Neural crest cell (in vitro differentiated cells): ENCODE measurements around the gene RNF19B. TPM values are rescaled to one million over a fixed set of nuclear protein-coding genes. Genes with fewer than 3 reads are reported as not detected.
A peak's percentile ranks its signal among the peaks of the same experiment; 100 is the strongest.

ENCODE experiments used
- DNase-seq: peaks from one replicate; pipeline ENCODE4 v3.0.0; 2021; ENCODE audit warnings: low read depth, mixed read lengths, low spot score
- H3K27ac Mint-ChIP-seq: one replicate; pipeline ENCODE4 v1.8.0; 2021; ENCODE audit warnings: mild to moderate bottlenecking, mixed read lengths; ENCODE audit not compliant: unreplicated experiment
- H3K27me3 Mint-ChIP-seq: 2 replicates; pipeline ENCODE4 v1.8.0; 2021; ENCODE audit warnings: low read depth, mild to moderate bottlenecking, mixed read lengths
- H3K36me3 Mint-ChIP-seq: 2 replicates; pipeline ENCODE4 v1.8.0; 2021; ENCODE audit warnings: low read depth, mild to moderate bottlenecking, mixed read lengths
- H3K4me1 Mint-ChIP-seq: 2 replicates; pipeline ENCODE4 v1.8.0; 2021; ENCODE audit warnings: mixed read lengths
- H3K4me3 Mint-ChIP-seq: one replicate; pipeline ENCODE4 v1.8.0; 2021; ENCODE audit warnings: mild to moderate bottlenecking, mixed read lengths
- H3K9me3 Mint-ChIP-seq: 2 replicates; pipeline ENCODE4 v1.8.0; 2021; ENCODE audit warnings: mixed read lengths
- CTCF ChIP-seq: fragments of 200-600 bp; sonication (generic); conservative IDR thresholded peaks from 2 replicates; pipeline ENCODE4 v1.5.0; 2021; ENCODE audit warnings: antibody characterized with exemption, mild to moderate bottlenecking
- total RNA-seq: library from RNA; stranded (reverse); gene quantifications from 2 replicates; pipeline ENCODE4 v1.2.1, GENCODE V29; 2021

Gene RNF19B
- total RNA-seq, 1 donor from 2014 or later: 14.9 TPM

- H3K36me3 Mint-ChIP-seq: peaks cover 5% of the 10 kb centered on the region
Measured at GRCh38 chr1:33008051-33008914, 43.7 kb upstream of the RNF19B start.

GRCh38 chr1:33007190-33008050 is 42.8 kb upstream of the RNF19B start:
- DNase-seq: no peak
- no peak overlapping the region for H3K27ac Mint-ChIP-seq
- peak; percentile 61 for TF ChIP-seq CTCF
- peaks cover 3% of the 10 kb centered on the region for H3K36me3 Mint-ChIP-seq
- no peaks in the 10 kb centered on the region for H3K9me3 Mint-ChIP-seq
- H3K27me3 Mint-ChIP-seq: no peaks in the 10 kb centered on the region
- no peak overlapping the region for H3K4me3 Mint-ChIP-seq
- H3K4me1 Mint-ChIP-seq: peaks cover 25% of the 10 kb centered on the region

More at GRCh38 chr1:33008051-33008914, 43.7 kb upstream of the RNF19B start:
- TF ChIP-seq CTCF: no peak
- no peak overlapping the region for H3K27ac Mint-ChIP-seq
- no peaks in the 10 kb centered on the region for H3K27me3 Mint-ChIP-seq
- H3K4me3 Mint-ChIP-seq: no peak overlapping the region
- no peaks in the 10 kb centered on the region for H3K9me3 Mint-ChIP-seq
- H3K4me1 Mint-ChIP-seq: peaks cover 25% of the 10 kb centered on the region
- DNase-seq: no peak

- Mint-ChIP-seq H3K36me3 (peaks cover 3% of the 10 kb centered on the region), H3K27me3 (no peaks in the 10 kb centered on the region), H3K27ac (no peak overlapping the region), H3K4me3 (no peak overlapping the region), H3K9me3 (no peaks in the 10 kb centered on the region), H3K4me1 (peaks cover 25% of the 10 kb centered on the region)
- no peak for TF ChIP-seq CTCF
- no peak for DNase-seq
Measured at GRCh38 chr1:33005838-33006421, 41.3 kb upstream of the RNF19B start.

GRCh38 chr1:33005117-33005837 is 40.7 kb upstream of the RNF19B start:
- Mint-ChIP-seq H3K36me3 (peaks cover 6% of the 10 kb centered on the region), H3K9me3 (no peaks in the 10 kb centered on the region), H3K4me1 (peaks cover 30% of the 10 kb centered on the region), H3K4me3 (no peak overlapping the region), H3K27ac (no peak overlapping the region), H3K27me3 (no peaks in the 10 kb centered on the region)
- TF ChIP-seq CTCF: no peak
- DNase-seq: no peak

GRCh38 chr1:33004613-33005012 is 40.0 kb upstream of the RNF19B start:
- H3K9me3 Mint-ChIP-seq: no peaks in the 10 kb centered on the region
- H3K27ac Mint-ChIP-seq: no peak overlapping the region
- TF ChIP-seq CTCF: no peak
- no peaks in the 10 kb centered on the region for H3K27me3 Mint-ChIP-seq
- peaks cover 6% of the 10 kb centered on the region for H3K36me3 Mint-ChIP-seq
- DNase-seq: no peak
- peaks cover 31% of the 10 kb centered on the region for H3K4me1 Mint-ChIP-seq
- H3K4me3 Mint-ChIP-seq: no peak overlapping the region
